ENCODE results near the gene GOLGA6A.

- TF ChIP-seq POLR2AphosphoS5 (IDR thresholded peaks at IDR 0.05) (no peak), CTCF (IDR thresholded peaks at IDR 0.05) (no peak), POLR2A (IDR thresholded peaks at IDR 0.05) (no peak)
Measured at GRCh38 chr15:74038707-74039655, 43.4 kb downstream of the GOLGA6A start.

All from upper lobe of left lung (tissue), 4 donors.